Coronary artery (tissue), 2 donors: Measurements from ENCODE around the gene FANCC.
A peak's percentile ranks its signal among the peaks of the same experiment; 100 is the strongest.

ENCODE experiments used
- DNase-seq: peaks from one replicate; pipeline ENCODE4 v3.0.0-alpha.2; 2017; ENCODE audit warnings: low spot score
- H3K27ac ChIP-seq, 2 donors: fragments of 200-600 bp; sonication (generic); one replicate each; pipeline ENCODE4 v1.5.1; 2016 to 2019
- H3K4me3 ChIP-seq: fragments of 200-600 bp; sonication (generic); 2 replicates; pipeline ENCODE4 v1.5.1; 2016; ENCODE audit warnings: mild to moderate bottlenecking, moderate library complexity
- CTCF ChIP-seq: fragments of 200-600 bp; sonication (generic); IDR thresholded peaks from one replicate; pipeline ENCODE4 v1.5.1; 2019; ENCODE audit warnings: antibody characterized with exemption

FANCC gene, protein sequence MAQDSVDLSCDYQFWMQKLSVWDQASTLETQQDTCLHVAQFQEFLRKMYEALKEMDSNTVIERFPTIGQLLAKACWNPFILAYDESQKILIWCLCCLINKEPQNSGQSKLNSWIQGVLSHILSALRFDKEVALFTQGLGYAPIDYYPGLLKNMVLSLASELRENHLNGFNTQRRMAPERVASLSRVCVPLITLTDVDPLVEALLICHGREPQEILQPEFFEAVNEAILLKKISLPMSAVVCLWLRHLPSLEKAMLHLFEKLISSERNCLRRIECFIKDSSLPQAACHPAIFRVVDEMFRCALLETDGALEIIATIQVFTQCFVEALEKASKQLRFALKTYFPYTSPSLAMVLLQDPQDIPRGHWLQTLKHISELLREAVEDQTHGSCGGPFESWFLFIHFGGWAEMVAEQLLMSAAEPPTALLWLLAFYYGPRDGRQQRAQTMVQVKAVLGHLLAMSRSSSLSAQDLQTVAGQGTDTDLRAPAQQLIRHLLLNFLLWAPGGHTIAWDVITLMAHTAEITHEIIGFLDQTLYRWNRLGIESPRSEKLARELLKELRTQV

GRCh38 chr9:95317119-95317892 is at the start of gene FANCC:
TSS of gene FANCC (minus strand) at chr9:95317709. CDS start at chr9:95249291, 68,418 bp downstream.
- Histone ChIP-seq H3K4me3 (peak within 1 kb of the TSS; percentile 95), H3K27ac (peak within 1 kb of the TSS; percentile 77 to 90)
- TF ChIP-seq CTCF: no peak
- DNase-seq: peak; percentile 91

DNA sequence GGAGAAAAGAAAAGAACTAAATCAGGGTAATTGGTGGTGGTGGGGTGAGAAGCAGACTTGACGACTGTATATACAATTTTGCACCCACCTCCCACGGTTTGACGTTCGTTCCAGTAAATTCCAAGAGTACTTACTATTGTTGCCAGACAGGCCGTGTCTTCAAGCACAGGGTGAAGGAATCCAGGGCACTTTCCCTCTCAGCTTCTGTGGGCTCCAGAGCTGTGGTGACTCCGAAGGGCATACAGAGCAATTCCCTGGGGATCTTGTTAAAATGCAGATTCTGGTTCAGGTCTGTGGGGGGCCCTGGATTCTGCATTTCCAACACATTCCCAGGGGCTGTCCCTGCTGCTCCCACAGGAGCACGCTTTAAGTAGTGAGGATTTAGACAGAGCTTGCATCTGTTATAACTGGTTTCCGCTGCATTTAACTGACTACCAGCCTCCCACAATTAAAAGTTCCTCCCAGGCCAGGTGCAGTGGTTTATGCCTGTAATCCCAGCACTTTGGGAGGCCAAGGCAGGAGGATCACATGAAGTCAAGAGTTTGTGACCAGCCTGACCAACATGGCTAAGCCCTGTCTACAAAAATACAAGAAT is 49.3 kb upstream of the FANCC start:
- no peak for DNase-seq
- no peak for TF ChIP-seq CTCF
- no peak overlapping the region for H3K4me3 ChIP-seq
- H3K27ac ChIP-seq: no peak overlapping the region

DNA sequence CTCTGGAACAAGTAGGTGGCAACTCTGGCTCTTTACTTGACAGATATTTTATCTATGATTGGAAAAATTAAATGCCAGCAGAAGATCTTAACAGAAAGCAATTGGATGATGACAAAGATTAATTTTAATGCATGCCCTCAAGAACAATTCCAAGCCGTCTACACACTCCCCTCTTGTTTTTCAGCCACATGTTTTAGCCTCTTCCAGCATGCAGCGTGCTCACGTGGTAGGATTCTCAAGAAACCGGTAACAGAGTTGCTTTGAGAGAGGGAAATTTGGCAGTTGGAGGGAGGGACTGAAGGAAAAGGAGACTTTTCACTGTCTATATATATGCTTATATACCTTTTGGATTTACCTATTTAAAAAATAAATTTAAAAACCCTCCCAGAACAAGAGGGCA is 48.3 kb upstream of the FANCC start:
- DNase-seq: no peak
- Histone ChIP-seq H3K27ac (no peak overlapping the region), H3K4me3 (no peak overlapping the region)
- TF ChIP-seq CTCF: no peak

DNA sequence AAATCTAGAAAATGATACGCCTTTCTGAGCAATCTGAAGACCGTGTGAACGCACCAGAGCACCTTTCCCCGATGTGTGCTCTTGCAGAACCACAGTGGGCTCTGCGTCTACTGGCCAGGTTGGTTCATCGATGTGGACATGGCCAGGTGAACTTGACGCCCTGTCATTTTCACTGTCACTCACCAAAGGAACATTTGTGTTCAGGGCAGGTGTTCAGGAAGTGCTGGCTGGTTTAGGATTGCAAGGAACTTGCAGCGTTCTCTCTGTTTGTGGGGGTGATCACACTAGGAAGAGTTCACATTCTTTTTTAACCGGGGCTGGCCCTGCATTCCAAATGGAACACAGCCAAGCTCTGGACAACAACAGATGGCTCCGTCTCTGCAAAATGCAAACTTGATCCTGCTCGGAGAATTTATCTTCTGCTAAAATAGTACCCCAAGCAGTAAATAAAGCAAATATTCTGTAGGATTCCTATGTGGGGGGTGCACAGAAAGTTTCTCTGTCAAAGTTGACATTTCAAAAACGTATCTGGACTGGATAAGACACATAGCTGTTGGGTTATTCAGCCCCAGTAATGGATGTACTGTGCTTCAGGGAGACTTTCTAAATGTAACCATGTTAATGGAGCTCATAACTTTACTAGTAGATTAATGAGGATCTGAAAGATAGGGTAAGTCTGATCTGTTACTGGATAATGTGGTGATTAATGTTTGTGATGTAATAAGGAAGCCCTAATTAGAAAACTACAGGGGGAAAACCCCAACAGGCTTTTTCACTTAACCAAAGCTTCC is 45.7 kb upstream of the FANCC start:
- H3K27ac ChIP-seq: no peak overlapping the region
- no peak for DNase-seq
- no peak overlapping the region for H3K4me3 ChIP-seq
- TF ChIP-seq CTCF: no peak

DNA sequence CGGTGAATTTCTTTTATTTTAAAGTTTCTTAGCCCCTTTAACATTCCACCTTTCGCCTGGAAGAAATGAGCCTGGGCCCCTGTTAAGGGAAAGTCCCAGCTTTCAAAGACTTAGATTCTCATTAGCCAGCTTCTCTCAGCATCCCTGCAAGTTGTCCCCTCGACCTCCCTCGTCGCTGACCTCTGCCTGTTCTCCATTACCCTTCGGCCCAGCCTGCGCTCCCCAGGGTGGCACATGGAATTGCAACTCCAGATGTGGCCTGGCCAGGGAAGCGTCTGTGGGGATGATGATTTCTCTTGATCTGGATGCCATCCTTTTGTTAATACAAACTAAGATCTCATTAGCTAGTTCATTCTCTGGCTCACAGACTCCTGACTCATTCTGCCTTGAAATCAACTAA is 43.4 kb upstream of the FANCC start:
- no peak for TF ChIP-seq CTCF
- Histone ChIP-seq H3K27ac (no peak overlapping the region), H3K4me3 (no peak overlapping the region)
- no peak for DNase-seq

DNA sequence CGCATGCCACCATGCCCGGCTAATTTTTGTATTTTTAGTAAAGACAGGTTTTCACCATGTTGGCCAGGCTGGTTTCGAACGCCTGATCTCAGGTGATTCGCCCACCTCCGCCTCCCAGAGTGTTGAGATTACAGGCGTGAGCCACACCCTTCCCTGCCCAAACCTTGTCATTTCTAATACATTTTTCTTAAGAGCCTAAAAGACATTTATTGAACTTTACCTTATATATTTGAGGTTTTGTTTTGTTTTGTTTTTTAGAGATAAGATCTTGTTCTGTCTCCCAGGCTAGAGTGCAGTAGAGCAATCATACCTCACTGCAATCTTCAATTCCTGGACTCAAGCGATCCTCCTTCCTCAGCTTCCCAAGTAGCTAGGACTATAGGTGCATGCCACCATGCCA is 39.8 kb upstream of the FANCC start:
- Histone ChIP-seq H3K27ac (no peak overlapping the region), H3K4me3 (no peak overlapping the region)
- DNase-seq: no peak
- no peak for TF ChIP-seq CTCF
